GM20431 (cell line): ENCODE measurements around the gene DELE1.
"Not testable (repeated sequence)": the region's sequence is repeated elsewhere in the genome, so short reads cannot be mapped to it uniquely, and the experiment has no call there.

Source experiments
- in situ Hi-C: fragments of 300-500 bp; cut with MseI, MboI; formaldehyde crosslinking; loops from one replicate; pipeline ENCODE4 v1.15.0; 2020; ENCODE audit warnings: low sequenced_read_pairs; ENCODE audit not compliant: unreplicated experiment

DELE1 gene

DNA sequence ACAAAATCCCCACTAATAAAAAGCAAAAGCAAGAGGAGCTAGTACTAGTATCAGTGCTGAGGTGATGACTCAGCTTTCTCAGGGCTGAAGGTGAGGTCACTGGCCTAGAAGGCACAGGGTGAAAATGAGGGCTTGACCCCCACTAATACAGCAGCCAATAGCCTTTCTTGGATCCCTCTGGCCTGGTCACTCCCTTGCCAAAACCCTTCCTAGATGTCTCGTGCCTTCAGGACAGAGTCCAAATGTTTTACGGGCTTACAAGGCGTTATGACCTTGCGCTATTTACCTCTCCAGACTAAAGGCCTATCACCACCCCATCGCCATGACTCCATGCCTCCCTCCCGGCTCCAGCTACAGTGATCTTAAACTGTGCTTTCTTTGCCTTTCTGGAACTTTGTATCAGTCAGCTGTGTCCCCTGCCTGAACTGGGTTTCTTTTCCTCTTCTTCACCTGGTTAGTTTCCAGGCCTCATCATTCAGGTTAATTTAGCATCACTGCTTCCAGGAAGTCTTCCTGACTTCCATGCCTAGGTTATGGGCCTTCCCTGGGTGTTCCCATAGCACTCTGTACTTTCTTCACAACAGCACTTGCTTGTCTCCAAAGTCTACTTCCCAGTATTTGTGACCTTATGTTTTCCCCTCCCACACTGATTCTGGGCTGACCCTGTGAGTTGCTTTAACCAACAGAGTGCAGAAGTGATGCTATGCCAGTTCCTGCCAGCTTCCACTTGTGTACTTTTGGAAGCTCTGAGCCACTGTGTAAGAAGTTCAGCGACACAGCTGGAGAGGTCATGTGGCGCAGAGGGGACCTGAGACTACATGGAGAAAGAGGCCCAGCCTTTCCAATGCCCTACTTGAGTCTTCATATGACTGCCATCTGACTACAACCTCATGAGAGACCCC, 4.2 kb upstream of the DELE1 start:
- in situ Hi-C loops = no loop called here

DNA sequence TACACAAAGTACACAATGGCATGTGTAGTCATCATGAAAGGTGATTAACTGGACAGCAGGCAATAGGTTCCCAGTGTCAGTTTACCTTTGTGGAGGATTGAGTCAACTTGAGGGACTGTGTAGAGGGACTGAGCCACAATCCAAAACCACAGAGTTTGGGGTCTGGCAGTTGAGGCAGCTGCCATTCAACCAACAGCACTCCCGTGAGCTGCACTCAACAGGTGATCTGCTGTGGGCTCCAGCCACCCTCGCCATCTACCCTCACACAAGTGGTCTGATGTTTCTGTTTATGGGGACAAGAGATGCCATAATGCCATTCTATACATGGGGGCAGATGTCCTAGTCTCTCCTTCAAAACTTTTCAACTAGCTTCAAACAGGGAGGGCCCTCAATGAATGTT, 2.9 kb upstream of the DELE1 start:
- in situ Hi-C loops = no loop called here

- in situ Hi-C loops = not testable (repeated sequence)
Measured at GRCh38 chr5:141922827-141923447, 734 bp upstream of the DELE1 start.

DNA sequence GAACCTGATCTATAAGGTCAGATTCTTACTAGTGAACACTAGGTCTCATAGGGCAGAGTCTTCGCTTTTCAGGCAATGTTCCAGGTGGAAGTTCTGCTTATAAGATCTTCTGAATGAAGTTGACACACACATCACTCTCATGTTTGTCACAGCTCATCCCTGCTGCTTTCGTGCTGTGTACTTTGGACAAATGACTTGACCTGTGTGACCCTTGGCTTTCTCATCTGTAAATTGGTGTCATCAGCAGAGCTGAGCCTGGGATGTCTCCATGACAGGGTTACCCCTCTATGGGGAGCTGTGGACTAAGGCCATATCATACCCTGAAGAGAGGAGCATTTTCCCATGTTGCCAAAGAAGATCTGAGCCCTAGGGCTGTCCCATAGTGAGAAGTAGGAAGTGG, 2.8 kb downstream of the DELE1 start:
- in situ Hi-C loops = no loop called here

- in situ Hi-C loops = no loop called here
Measured at GRCh38 chr5:141928051-141928450, 4.4 kb downstream of the DELE1 start.

DNA sequence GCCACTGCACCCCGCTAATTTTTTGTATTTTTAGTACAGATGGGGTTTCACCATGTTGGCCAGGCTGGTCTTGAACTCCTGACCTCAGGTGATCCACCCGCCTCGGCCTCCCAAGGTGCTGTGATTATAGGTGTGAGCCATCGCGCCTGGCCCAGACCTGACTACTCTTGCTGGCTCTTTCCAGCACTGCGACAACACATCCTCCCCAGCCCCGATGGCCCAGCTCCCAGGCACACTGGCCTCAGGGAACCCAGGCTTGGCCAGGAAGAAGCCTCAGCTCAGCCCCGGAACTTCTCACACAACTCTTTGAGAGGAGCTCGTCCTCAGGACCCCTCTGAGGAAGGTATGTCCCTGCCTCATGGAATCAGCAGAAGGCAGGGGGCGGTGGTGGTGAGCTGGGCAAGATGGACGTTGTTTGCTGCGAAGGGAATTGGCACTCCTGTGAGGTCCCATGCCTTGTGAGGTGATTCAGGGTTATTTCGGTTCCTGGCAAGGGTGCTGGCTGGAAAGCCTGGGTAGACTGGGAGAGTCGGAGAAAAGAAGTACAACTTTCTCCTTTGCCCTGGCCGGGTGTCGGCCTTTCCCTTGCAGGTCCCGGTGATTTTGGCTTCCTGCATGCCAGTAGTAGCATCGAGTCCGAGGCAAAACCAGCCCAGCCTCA, 5.9 kb downstream of the DELE1 start:
- in situ Hi-C loops = no loop called here

GRCh38 chr5:141931694-141932093, 8.0 kb downstream of the DELE1 start:
- in situ Hi-C loops = no loop called here

DNA sequence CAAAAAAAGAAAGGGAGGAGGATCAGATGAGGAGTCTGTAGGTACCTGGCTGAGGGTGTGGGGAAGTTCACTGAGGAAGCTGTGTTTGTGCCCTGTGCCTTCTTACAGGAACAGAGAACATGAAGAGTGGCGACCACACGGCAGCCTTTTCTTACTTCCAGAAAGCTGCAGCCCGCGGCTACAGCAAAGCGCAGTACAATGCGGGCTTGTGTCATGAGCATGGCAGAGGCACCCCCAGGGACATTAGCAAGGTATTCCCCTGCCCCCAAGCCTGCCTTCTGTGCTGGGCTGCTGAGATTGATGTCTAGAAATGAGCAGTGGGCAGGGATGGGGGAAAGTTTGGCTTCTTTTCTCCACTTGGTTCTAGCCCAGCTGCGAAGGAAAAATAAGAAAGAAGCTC, 9.5 kb downstream of the DELE1 start:
- in situ Hi-C loops = no loop called here

GRCh38 chr5:141934099-141934844, 10.6 kb downstream of the DELE1 start:
- in situ Hi-C loops = no loop called here

GRCh38 chr5:141935538-141935937, 11.9 kb downstream of the DELE1 start:
- in situ Hi-C loops = no loop called here

DNA sequence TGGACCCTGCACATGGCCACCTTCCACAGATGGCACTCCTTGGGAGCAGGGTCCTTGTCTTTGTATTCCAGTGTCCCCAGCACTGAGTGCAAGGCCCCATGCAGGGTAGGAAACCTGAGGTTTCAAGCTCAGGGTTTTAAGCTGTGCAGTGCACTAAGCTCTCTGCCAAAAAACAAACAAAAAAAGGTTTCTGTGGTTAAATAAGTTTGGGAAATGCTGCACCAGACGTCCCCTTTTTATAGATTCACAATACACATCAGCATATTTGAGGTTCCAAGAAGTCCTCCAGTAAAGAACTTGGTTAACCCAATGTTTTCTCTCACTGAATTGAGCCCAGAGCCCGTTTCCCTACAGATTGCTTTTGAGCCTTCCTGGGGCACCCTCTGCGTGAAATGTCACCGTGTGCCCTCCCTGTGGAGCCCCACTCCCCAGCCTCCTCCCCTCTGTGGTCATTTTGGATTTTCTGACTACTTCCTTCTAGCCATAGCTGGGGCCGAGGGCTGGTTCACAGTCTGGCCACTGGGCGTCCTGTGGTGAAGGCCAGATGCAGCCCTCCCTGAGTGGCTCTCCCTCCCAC, 17.1 kb downstream of the DELE1 start:
- in situ Hi-C loops = no loop called here

- in situ Hi-C loops = no loop called here
Measured at GRCh38 chr5:141941307-141941706, 17.6 kb downstream of the DELE1 start.

- in situ Hi-C loops = no loop called here
Measured at GRCh38 chr5:141941779-141942178, 18.1 kb downstream of the DELE1 start.

- in situ Hi-C loops = no loop called here
Measured at GRCh38 chr5:141942185-141942857, 18.6 kb downstream of the DELE1 start.

DNA sequence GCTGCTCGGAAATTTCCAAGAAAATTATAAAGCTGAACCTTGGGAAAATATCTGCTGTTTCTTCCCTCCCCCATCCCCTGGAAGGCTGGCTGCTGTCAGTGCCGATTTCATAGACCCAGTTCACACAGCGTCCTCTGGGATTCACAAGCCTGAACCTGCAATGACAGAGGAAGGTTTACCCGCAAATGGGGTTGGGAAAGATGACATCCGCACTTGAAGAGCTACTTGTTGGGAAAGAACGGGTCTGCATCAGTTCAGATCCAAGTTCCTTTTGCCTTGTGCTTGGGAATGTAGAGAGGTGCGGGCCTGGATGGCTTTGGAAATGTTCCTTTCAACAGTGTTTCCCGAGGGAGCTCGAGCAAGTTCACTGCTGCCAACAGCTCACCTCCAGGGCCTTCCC, 20.4 kb downstream of the DELE1 start:
- in situ Hi-C loops = no loop called here

DNA sequence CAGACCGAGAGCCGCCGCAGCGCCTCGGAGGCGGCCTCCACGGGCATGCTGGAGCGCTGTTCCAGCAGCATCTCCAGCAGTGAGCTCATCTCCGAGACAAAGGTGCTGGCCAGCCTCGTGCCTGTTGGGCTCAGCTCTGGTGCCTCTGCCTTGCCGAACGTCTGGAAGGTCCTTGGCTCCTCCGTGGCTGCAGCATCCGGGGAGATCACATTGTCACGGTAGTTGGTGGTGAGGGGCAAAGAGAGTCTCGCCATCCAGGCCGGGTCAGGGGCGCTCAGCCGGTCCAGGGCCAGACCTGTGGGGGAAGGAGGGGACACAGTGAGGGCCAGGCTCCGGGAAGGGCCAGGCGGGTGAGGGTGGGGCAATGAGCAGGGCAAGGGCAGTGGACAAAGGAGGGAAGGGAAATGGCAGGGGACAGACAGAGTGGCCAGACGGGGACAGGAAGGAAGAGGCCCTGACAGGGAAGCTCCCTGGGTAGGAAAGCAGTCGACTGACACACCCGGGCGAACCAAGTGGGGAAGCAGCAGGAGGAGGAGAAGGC, 21.9 kb downstream of the DELE1 start:
- in situ Hi-C loops = no loop called here

DNA sequence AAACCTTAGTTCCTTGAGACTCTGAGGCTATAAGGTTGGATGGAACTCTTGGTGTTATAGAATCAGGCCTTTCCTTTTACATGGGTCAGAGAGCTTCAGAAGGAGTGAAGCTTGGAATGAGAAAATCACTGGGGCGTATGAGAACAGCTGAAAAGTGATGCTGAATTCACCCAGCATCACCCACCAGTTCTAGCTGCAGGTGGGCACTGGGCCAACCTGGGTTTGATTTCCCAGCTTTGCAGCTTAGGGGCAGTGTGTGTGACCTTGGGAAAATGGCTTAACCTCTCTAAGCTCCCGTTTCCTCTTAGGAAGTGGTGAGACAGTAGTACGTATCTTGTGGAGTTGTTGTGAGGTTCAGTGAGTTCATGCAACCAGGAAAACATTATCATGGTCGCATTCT, 23.6 kb downstream of the DELE1 start:
- in situ Hi-C loops = no loop called here

- in situ Hi-C loops = no loop called here
Measured at GRCh38 chr5:141948812-141949211, 25.1 kb downstream of the DELE1 start.

DNA sequence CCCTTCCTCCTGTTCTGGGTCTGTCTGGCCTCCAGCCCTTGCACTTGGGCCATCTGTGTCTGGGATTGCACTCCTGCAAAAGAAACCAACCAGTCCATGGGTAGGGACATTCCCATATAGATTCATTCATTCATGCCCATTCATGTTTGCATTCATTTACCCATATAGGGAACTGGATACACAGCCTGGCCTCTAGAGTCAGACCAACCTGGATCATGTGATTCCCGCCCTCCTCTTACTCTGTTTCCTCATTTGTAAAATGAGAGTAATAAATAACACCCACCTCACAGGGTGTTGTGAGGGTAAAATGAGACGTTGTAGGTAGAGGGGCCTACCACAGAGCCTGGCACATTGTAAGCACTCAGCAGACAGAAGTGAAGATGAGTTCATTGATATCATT, 25.8 kb downstream of the DELE1 start:
- in situ Hi-C loops = no loop called here
